Suppressor macrophage treated with lipopolysaccharide for 4 hours (primary cell): ENCODE results near the gene TPD52L1.

Experiments
- DNase-seq: peaks from one replicate; pipeline ENCODE4 v3.0.0-alpha.2; 2020

The TPD52L1 gene

GRCh38 chr6:125183391-125183790 is 29.8 kb downstream of the TPD52L1 start:
- DNase-seq: no peak

- DNase-seq: no peak
These were observed 34.5 kb downstream of the TPD52L1 start for GRCh38 chr6:125188037-125188436.

GRCh38 chr6:125188594-125189203 is 35.1 kb downstream of the TPD52L1 start:
- no peak for DNase-seq

DNA sequence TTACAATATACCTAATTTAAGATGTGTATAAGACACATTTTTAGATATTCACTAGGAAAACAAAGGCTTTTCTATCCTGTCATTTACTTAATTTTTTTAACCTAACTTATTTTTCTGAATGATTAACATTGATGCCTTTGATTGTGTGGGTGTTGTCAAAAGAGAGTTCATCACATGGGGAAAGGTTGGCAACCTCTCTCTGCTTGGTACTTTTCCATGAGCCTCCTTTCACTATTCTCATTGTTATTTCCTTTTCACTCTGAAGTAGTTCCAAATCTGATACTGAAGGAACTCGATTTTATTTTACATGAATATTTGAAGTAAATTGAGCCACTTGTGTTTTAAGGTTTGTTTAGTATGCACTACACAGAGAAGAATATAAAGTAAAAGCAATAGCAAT is 35.9 kb downstream of the TPD52L1 start:
- DNase-seq: no peak

- DNase-seq: no peak
These were observed 37.1 kb downstream of the TPD52L1 start for GRCh38 chr6:125190667-125191066.

GRCh38 chr6:125191916-125192609 is 38.5 kb downstream of the TPD52L1 start:
- DNase-seq: peak; percentile 82

GRCh38 chr6:125192610-125192930 is 39.0 kb downstream of the TPD52L1 start:
- DNase-seq: no peak

DNA sequence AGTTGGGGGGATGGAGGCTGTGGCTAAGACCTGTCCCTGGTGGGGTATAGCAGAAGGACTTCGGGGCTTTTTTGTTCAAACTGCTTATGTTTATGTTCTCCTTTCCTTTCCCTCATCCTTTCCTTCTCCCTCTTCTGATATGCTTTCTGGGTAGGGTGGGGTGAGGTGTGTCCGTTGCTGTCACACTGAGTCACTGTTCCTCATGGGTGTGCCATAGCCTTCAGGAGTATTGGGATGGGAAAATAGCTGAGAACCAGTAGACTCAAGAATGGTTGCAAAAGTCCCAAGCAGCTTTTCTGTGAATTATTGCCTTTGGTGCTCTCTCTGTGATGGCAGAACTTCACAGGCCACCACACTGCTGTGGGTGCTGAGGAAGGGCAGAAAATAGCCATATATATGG is 39.6 kb downstream of the TPD52L1 start:
- no peak for DNase-seq

GRCh38 chr6:125194941-125195340 is 41.4 kb downstream of the TPD52L1 start:
- DNase-seq: peak; percentile 78

DNA sequence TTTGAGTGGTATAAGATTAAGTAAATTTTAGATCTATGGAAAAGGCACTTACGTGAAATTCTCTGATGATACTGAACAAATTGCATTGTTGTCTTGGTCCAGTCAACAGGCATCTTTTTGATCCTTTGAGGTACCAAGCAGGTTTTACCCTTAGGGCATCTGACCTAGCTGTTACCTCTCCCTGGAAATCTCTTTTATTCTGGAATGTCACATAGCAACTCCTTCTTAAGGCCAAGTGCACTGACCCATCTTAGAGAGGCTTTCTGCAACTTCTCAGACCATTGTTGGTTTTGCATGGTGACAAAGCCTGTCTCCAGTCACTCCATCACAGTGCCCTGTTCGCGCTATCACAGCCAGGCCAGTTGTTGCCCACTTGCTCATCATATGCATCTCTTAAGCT is 42.0 kb downstream of the TPD52L1 start:
- DNase-seq: no peak

DNA sequence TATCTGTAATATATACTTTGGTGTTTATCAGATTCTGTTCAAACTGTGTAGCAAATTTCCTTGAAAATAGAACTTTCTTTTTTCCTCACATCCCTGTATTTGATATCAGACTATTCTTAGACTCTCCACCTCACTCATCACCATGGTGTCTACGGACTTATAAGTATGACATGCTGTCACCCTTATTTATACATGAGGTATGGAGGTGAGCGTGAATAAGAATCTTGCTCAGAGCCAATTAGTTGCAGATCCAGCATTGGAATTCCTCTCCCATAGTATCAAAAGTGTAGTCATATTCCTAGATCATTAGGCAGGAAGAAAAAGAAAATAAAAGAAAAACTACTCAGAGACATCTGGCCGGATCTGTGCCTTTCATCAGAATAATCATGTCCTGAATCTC is 43.0 kb downstream of the TPD52L1 start:
- no peak for DNase-seq

GRCh38 chr6:125197795-125198269 is 44.3 kb downstream of the TPD52L1 start:
- DNase-seq: peak; percentile 36

- peak; percentile 46 for DNase-seq
These were observed 44.9 kb downstream of the TPD52L1 start for GRCh38 chr6:125198398-125198937.

- no peak for DNase-seq
These were observed 47.4 kb downstream of the TPD52L1 start for GRCh38 chr6:125200941-125201340.

GRCh38 chr6:125201961-125202729 is 48.6 kb downstream of the TPD52L1 start:
- peak; percentile 76 for DNase-seq

- DNase-seq: no peak
These were observed 49.8 kb downstream of the TPD52L1 start for GRCh38 chr6:125203395-125203794.

DNA sequence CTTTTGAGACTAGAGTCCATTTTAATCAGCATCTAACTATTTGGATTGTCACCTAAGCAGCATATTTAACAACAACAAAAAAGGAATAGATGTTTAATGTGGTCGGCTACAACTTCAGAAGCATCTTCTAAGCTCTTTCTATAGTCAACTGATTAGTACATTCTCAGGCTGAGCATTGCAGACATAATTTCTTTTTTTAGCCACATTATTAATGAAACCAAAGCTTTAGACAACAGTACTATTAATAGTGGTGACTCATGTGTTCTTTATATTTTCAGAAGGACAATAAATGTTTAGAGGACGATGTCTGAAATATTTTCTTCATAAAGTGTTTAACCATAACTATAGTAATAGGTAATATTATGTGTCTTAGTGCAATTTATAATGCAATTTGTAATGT is 52.4 kb downstream of the TPD52L1 start:
- DNase-seq: no peak

GRCh38 chr6:125206389-125206788 is 52.8 kb downstream of the TPD52L1 start:
- no peak for DNase-seq

DNA sequence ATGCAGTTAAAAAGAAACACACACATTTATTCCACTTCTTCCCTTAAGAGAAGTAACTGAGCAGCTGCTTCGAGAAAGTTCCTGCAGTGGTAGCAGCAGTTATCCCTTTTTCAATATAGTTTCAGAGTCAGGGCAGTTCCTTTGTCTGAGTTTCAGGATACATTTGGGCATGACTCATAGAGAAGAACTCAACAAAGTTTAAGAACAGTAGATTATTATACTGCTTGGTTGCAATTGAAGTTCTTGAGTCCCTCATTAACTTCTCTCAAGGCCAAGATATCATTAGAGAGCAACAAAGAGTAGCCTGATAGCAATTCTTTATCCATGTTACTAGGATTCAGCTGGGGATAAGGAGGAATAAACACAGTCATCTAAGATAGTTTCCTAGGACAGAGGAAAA is 54.4 kb downstream of the TPD52L1 start:
- DNase-seq: no peak

DNA sequence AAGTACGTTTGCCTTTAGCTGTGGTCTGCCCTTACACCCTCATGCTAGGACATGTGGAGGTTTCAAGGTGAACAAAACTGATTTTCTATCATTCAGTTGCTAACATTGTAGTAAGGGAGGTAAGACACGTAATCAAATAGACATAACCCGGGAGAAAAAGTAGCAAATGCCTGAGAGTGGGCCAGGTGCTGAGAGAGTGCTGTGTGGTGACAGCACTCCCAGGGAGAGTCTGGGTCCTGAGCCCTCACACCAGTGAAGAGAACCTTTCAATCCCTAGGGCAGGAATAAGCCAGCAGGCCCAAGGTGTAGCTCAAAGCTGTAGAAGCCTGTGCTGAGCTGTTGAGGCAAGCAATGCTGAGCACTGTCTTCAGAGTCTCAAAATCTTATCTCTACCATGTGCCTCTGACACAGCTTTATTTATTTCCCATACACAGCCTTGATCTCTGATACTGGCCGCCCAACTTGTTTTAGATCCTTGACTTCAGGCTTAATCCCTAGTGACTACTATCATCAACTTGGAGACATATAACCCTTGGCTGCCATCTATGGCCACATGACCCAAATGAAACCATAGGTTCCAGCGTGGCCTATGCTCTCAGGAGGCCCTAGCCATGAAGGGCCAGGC is 55.2 kb downstream of the TPD52L1 start:
- no peak for DNase-seq

GRCh38 chr6:125210667-125211066 is 57.1 kb downstream of the TPD52L1 start:
- DNase-seq: no peak

DNA sequence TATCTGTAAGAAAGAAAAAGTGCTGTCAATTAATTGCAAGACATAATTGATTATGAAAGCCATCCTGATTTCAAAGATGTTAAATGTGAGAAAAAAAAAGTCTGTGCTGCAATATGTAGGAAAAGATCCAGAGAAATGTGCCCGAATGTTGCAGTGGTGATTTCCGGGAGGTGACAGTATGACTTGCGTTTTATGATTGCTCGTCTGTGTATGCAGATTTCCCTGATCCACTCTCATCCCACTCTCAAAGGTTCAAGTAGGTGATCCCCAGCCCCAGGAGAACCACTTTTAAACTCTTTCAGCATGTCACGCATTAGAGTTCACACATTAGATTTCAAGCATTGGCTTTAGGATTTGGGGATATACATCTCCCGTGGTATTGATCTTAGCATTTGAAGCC is 57.8 kb downstream of the TPD52L1 start:
- no peak for DNase-seq

- DNase-seq: no peak
These were observed 58.8 kb downstream of the TPD52L1 start for GRCh38 chr6:125212377-125212776.
